Activated T-cell treated with anti-CD3 and anti-CD28 coated beads for 4 hours (primary cell): Measurements from ENCODE around the gene TMF1.

Experiments used
- DNase-seq: peaks from one replicate; pipeline ENCODE4 v3.0.0-alpha.2; 2020

The TMF1 gene

DNA sequence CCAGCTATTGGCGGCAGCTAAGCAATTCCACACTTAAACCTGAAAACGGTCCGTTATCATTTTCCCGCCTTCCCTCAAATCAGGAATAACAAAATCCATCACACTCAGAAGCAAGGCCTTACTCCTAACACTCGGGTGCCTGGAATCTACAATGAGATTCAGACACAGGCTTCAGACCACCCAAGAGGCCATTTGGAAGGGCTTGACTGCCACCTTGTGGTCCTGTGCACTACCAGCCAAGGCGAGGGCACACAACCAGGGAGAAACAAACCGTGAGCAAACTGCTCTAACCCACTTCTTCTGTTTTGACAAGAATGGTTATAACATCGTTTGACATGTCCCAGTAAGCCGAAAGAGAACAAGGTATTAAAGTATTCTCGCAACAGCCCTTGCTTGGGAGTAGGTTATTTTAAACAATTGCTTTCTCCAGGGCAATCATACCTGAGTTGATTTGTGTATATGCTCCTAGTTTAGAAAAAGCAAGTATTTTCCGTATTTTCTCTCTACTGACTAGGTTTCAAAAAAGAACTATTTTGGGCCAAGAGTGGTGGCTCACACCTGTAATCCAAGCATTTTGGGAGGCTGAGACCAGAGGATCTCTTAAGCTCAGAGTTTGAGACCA lies 79.7 kb downstream of the TMF1 start:
- no peak for DNase-seq
